Trophoblast cell (in vitro differentiated cells and primary cell): ENCODE data around the gene AGBL4.

Experiments
- DNase-seq, 2 donors: peaks; one replicate each; pipeline ENCODE4 v3.0.0-alpha.2; 2016
- H2AFZ ChIP-seq: 2 replicates; pipeline ENCODE4 v1.6.1; 2013; ENCODE audit warnings: low read length, moderate library complexity, mild to moderate bottlenecking; ENCODE audit not compliant: insufficient read depth, poor library complexity
- H2AK5ac ChIP-seq: 2 replicates; pipeline ENCODE4 v1.6.1; 2013; ENCODE audit warnings: mild to moderate bottlenecking, low read length
- H2BK120ac ChIP-seq: 2 replicates; pipeline ENCODE4 v1.6.1; 2013; ENCODE audit warnings: low read length, mild to moderate bottlenecking, moderate library complexity; ENCODE audit not compliant: insufficient read depth, poor library complexity
- H2BK12ac ChIP-seq: 2 replicates; pipeline ENCODE4 v1.6.1; 2013; ENCODE audit warnings: mild to moderate bottlenecking, low read length, moderate library complexity
- H2BK5ac ChIP-seq: 2 replicates; pipeline ENCODE4 v1.6.1; 2013; ENCODE audit warnings: low read length, low read depth, moderate library complexity, mild to moderate bottlenecking; ENCODE audit not compliant: poor library complexity
- H3K14ac ChIP-seq: 2 replicates; pipeline ENCODE4 v1.6.1; 2013; ENCODE audit warnings: mild to moderate bottlenecking, low read length
- H3K18ac ChIP-seq: 2 replicates; pipeline ENCODE4 v1.6.1; 2013; ENCODE audit warnings: mild to moderate bottlenecking, low read length
- H3K23ac ChIP-seq: 2 replicates; pipeline ENCODE4 v1.6.1; 2013; ENCODE audit warnings: low read length
- H3K27ac ChIP-seq: 2 replicates; pipeline ENCODE4 v1.5.1; 2013; ENCODE audit warnings: low read depth, mild to moderate bottlenecking, inconsistent platforms, low read length, moderate library complexity
- H3K27me3 ChIP-seq: 2 replicates; pipeline ENCODE4 v1.6.1; 2013; ENCODE audit warnings: inconsistent platforms, mild to moderate bottlenecking, low read length, moderate library complexity; ENCODE audit not compliant: insufficient read depth
- H3K36me3 ChIP-seq, 2 experiments: 1 replicate in 1 of 2; 2 replicates in 1 of 2; pipeline ENCODE4 v1.6.1; 2013; ENCODE audit warnings: low read length in 2 of 2, mild to moderate bottlenecking in 2 of 2, moderate library complexity in 1 of 2; ENCODE audit not compliant: insufficient read depth in 2 of 2, control insufficient read depth in 1 of 2
- H3K4ac ChIP-seq: 2 replicates; pipeline ENCODE4 v1.6.1; 2013; ENCODE audit warnings: low read depth, mild to moderate bottlenecking, low read length, moderate library complexity
- H3K4me1 ChIP-seq, 2 experiments: 1 replicate in 1 of 2; 2 replicates in 1 of 2; pipeline ENCODE4 v1.6.1; 2013; ENCODE audit warnings: low read length in 2 of 2, mild to moderate bottlenecking in 2 of 2, moderate library complexity in 1 of 2; ENCODE audit not compliant: insufficient read depth in 2 of 2, control insufficient read depth in 1 of 2
- H3K4me2 ChIP-seq: 2 replicates; pipeline ENCODE4 v1.6.1; 2013; ENCODE audit warnings: inconsistent platforms, mild to moderate bottlenecking, low read length, moderate library complexity
- H3K4me3 ChIP-seq: 2 replicates; pipeline ENCODE4 v1.5.1; 2013; ENCODE audit warnings: mild to moderate bottlenecking, low read depth, low read length, inconsistent platforms
- H3K79me1 ChIP-seq: one replicate; pipeline ENCODE4 v1.6.1; 2013; ENCODE audit warnings: low read length
- H3K79me2 ChIP-seq: 2 replicates; pipeline ENCODE4 v1.6.1; 2013; ENCODE audit warnings: low read length, mild to moderate bottlenecking; ENCODE audit not compliant: control insufficient read depth, insufficient read depth, poor library complexity
- H3K9ac ChIP-seq: 2 replicates; pipeline ENCODE4 v1.6.1; 2013; ENCODE audit warnings: mild to moderate bottlenecking, low read length
- H3K9me3 ChIP-seq: 2 replicates; pipeline ENCODE4 v1.6.1; 2013; ENCODE audit warnings: low read depth, mild to moderate bottlenecking, control low read depth, inconsistent platforms, low read length; ENCODE audit not compliant: insufficient read depth
- H4K12ac ChIP-seq: 2 replicates; pipeline ENCODE4 v1.6.1; 2013; ENCODE audit warnings: low read depth, mild to moderate bottlenecking, low read length, moderate library complexity
- H4K8ac ChIP-seq: 2 replicates; pipeline ENCODE4 v1.6.1; 2013; ENCODE audit warnings: low read depth, mild to moderate bottlenecking, low read length, moderate library complexity
- H4K91ac ChIP-seq: one replicate; pipeline ENCODE4 v1.6.1; 2013; ENCODE audit warnings: low read depth, mild to moderate bottlenecking, low read length, moderate library complexity
- WGBS: extraction: QIAGEN DNeasy Blood & Tissue Kit; methylation state at CpG from one replicate; pipeline ENCODE4 v1.1.7; 2013; ENCODE audit warnings: missing lambda C conversion rate; ENCODE audit not compliant: insufficient read length, insufficient coverage; ENCODE audit errors: extremely low coverage; 5-methylcytosine and 5-hydroxymethylcytosine counted together

Gene AGBL4

DNA sequence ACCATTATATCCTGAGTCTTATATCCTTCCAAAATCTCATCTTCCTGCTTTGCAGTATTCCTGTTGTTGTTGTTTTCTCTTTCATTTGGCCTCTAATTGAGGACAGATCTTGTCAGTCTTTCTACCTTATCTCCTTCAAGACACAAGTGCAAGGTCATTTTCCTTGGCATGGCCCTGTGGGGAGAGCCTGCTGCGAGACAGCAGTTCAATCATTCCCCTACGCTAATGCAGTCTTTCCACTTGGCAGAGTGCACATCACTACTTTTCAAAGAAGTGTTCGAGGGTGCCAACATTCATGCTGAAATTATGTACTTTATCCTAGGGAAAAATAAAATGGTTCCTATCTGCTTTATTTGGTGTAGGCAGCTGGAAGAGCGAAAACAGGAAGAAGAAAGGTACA, 1421.4 kb downstream of the AGBL4 start:
- Histone ChIP-seq H3K23ac (no peak overlapping the region), H2BK5ac (no peak overlapping the region), H3K18ac (no peak overlapping the region), H3K4me2 (no peak overlapping the region), H3K4me3 (no peak overlapping the region), H3K4me1 (no peaks in the 10 kb centered on the region), H2BK12ac (no peak overlapping the region), H2AFZ (no peak overlapping the region), H4K8ac (no peak overlapping the region), H3K9me3 (no peaks in the 10 kb centered on the region), H4K12ac (no peak overlapping the region), H2AK5ac (no peak overlapping the region), H4K91ac (no peak overlapping the region), H3K14ac (no peak overlapping the region), H3K9ac (no peak overlapping the region), H3K4ac (no peak overlapping the region), H3K27me3 (no peaks in the 10 kb centered on the region), H3K27ac (no peak overlapping the region), H3K79me2 (no peaks in the 10 kb centered on the region), H2BK120ac (no peak overlapping the region), H3K79me1 (no peaks in the 10 kb centered on the region), H3K36me3 (no peaks in the 10 kb centered on the region)
- WGBS: no CpG with 5 or more reads among the region's 4 CpGs
- DNase-seq: no peak

GRCh38 chr1:48600182-48600581, 1423.6 kb downstream of the AGBL4 start:
- no peak overlapping the region for H3K27ac ChIP-seq
- H3K4me1 ChIP-seq: peaks cover 0 to 4% of the 10 kb centered on the region in 2 experiments
- no peak overlapping the region for H2BK120ac ChIP-seq
- H3K4ac ChIP-seq: no peak overlapping the region
- no peak overlapping the region for H4K91ac ChIP-seq
- no peaks in the 10 kb centered on the region for H3K79me2 ChIP-seq
- no peak overlapping the region for H3K4me2 ChIP-seq
- H2AK5ac ChIP-seq: no peak overlapping the region
- H4K8ac ChIP-seq: no peak overlapping the region
- H3K4me3 ChIP-seq: no peak overlapping the region
- H3K18ac ChIP-seq: no peak overlapping the region
- H3K79me1 ChIP-seq: no peaks in the 10 kb centered on the region
- no CpG with 5 or more reads among the region's 1 CpG for WGBS
- no peaks in the 10 kb centered on the region for H3K27me3 ChIP-seq
- DNase-seq: no peak
- no peak overlapping the region for H3K9ac ChIP-seq
- no peak overlapping the region for H3K14ac ChIP-seq
- H2BK5ac ChIP-seq: no peak overlapping the region
- no peak overlapping the region for H2AFZ ChIP-seq
- H3K9me3 ChIP-seq: no peaks in the 10 kb centered on the region
- H3K23ac ChIP-seq: no peak overlapping the region
- H3K36me3 ChIP-seq: no peaks in the 10 kb centered on the region
- no peak overlapping the region for H2BK12ac ChIP-seq
- H4K12ac ChIP-seq: no peak overlapping the region

GRCh38 chr1:48597663-48598062, 1426.1 kb downstream of the AGBL4 start:
- no peak for DNase-seq
- Histone ChIP-seq H3K27ac (no peak overlapping the region), H4K12ac (no peak overlapping the region), H3K9ac (no peak overlapping the region), H3K4ac (no peak overlapping the region), H3K23ac (no peak overlapping the region), H3K79me1 (no peaks in the 10 kb centered on the region), H2AFZ (no peak overlapping the region), H3K18ac (no peak overlapping the region), H2BK120ac (no peak overlapping the region), H3K79me2 (no peaks in the 10 kb centered on the region), H2BK5ac (no peak overlapping the region), H3K9me3 (no peaks in the 10 kb centered on the region), H3K4me2 (no peak overlapping the region), H4K91ac (no peak overlapping the region), H3K27me3 (no peaks in the 10 kb centered on the region), H3K14ac (no peak overlapping the region), H4K8ac (no peak overlapping the region), H2AK5ac (no peak overlapping the region), H3K4me3 (no peak overlapping the region), H3K36me3 (no peaks in the 10 kb centered on the region), H3K4me1 (peaks cover 0 to 4% of the 10 kb centered on the region in 2 experiments), H2BK12ac (no peak overlapping the region)

- Histone ChIP-seq H3K27me3 (no peaks in the 10 kb centered on the region), H3K4me1 (peaks cover 0 to 4% of the 10 kb centered on the region in 2 experiments), H3K9me3 (no peaks in the 10 kb centered on the region), H4K12ac (no peak overlapping the region), H3K4me2 (no peak overlapping the region), H3K18ac (no peak overlapping the region), H2BK12ac (no peak overlapping the region), H3K4ac (no peak overlapping the region), H3K79me2 (no peaks in the 10 kb centered on the region), H4K8ac (no peak overlapping the region), H3K36me3 (no peaks in the 10 kb centered on the region), H3K27ac (no peak overlapping the region), H2AK5ac (no peak overlapping the region), H2AFZ (no peak overlapping the region), H2BK120ac (no peak overlapping the region), H3K23ac (no peak overlapping the region), H3K79me1 (no peaks in the 10 kb centered on the region), H3K4me3 (no peak overlapping the region), H2BK5ac (no peak overlapping the region), H3K9ac (no peak overlapping the region), H3K14ac (no peak overlapping the region), H4K91ac (no peak overlapping the region)
- DNase-seq: no peak
- WGBS: no CpG with 5 or more reads among the region's 2 CpGs
Observed at GRCh38 chr1:48596046-48596445, 1427.7 kb downstream of the AGBL4 start.
